Measurements from ENCODE around the gene ENKD1. TPM values are rescaled to one million over a fixed set of nuclear protein-coding genes. Genes with fewer than 3 reads are reported as not detected.

The ENKD1 gene
- total RNA-seq, 1 experiment from 2014 or later: 11.9 TPM

DNA sequence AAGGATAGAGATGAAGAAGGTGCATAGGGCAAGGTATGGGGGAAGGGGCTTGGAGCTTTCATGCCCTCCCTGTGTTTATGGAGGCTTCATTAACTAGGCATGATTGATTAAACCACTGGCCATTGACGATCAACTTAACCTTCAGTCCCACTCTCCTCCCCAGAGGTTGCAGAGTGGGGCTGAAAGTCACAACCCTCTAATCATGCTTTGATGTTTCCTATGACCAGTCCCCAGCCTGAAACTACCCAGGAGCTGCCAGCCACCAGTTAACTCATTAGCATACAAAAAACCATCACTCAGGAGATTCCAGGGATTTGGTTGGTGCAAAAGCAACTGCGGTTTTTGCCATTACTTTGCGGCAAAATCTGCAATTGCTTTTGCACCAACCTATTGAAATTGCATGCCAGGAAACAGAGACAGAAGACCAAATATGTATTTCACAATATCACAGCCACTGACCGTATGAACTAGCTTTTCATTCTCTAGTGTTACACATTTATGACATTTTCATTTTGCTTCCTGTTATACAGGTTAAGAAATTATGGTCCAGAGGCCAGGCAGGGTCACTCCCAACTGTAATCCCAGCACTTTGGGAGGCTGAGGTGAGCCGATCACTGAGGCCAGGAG, 47.2 kb upstream of the ENKD1 start (continued):
- TF ChIP-seq, protein P1, sequence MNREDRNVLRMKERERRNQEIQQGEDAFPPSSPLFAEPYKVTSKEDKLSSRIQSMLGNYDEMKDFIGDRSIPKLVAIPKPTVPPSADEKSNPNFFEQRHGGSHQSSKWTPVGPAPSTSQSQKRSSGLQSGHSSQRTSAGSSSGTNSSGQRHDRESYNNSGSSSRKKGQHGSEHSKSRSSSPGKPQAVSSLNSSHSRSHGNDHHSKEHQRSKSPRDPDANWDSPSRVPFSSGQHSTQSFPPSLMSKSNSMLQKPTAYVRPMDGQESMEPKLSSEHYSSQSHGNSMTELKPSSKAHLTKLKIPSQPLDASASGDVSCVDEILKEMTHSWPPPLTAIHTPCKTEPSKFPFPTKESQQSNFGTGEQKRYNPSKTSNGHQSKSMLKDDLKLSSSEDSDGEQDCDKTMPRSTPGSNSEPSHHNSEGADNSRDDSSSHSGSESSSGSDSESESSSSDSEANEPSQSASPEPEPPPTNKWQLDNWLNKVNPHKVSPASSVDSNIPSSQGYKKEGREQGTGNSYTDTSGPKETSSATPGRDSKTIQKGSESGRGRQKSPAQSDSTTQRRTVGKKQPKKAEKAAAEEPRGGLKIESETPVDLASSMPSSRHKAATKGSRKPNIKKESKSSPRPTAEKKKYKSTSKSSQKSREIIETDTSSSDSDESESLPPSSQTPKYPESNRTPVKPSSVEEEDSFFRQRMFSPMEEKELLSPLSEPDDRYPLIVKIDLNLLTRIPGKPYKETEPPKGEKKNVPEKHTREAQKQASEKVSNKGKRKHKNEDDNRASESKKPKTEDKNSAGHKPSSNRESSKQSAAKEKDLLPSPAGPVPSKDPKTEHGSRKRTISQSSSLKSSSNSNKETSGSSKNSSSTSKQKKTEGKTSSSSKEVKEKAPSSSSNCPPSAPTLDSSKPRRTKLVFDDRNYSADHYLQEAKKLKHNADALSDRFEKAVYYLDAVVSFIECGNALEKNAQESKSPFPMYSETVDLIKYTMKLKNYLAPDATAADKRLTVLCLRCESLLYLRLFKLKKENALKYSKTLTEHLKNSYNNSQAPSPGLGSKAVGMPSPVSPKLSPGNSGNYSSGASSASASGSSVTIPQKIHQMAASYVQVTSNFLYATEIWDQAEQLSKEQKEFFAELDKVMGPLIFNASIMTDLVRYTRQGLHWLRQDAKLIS (CRISPR knock-in tag; IDR thresholded peaks at IDR 0.05; ENCODE audit: borderline replicate concordance): no peak
- TF ChIP-seq, protein P2, sequence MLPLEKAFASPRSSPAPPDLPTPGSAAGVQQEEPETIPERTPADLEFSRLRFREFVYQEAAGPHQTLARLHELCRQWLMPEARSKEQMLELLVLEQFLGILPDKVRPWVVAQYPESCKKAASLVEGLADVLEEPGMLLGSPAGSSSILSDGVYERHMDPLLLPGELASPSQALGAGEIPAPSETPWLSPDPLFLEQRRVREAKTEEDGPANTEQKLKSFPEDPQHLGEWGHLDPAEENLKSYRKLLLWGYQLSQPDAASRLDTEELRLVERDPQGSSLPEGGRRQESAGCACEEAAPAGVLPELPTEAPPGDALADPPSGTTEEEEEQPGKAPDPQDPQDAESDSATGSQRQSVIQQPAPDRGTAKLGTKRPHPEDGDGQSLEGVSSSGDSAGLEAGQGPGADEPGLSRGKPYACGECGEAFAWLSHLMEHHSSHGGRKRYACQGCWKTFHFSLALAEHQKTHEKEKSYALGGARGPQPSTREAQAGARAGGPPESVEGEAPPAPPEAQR (CRISPR knock-in tag; IDR thresholded peaks at IDR 0.05): no peak

DNA sequence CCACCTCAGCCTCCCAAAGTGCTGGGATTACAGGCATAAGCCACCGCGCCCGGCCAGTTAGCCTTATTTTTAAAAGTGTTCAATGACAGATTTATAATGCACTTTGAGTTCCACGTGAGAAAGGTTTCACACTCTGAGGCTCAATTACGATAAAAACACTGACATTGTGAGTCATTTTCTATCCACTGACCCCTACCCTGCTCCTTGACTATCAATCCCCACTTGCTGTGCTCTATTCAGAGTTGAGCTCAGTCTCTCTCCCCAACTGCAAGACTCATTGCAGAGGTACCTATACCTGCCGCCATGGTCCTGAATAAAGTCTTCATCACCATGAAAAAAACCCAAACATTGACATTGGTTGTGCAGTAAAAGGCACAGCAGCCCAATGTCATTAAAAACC, 44.1 kb upstream of the ENKD1 start:
- H3K9me3 Mint-ChIP-seq: no peaks in the 10 kb centered on the region
- ATAC-seq: no peak
- peaks cover 31% of the 10 kb centered on the region for H3K4me1 Mint-ChIP-seq
- no peak overlapping the region for H3K4me3 Mint-ChIP-seq
- no peaks in the 10 kb centered on the region for H3K27me3 Mint-ChIP-seq (ENCODE audit: low read depth)
- ChIA-PET CTCF (interaction anchor here (2.3 kb wide), 1 partner anchor 106 kb away, joined by 8 read pairs; no protein-coding TSS in a partner anchor), POLR2A (no interaction called here)
- peak overlapping the region; percentile 55 for H3K27ac Mint-ChIP-seq
- peaks cover 5% of the 10 kb centered on the region; the same call in 1 of the 2 replicates for H3K36me3 Mint-ChIP-seq
- DNase-seq (ENCODE audit: low spot score): no peak
- TF ChIP-seq, protein P1 (CRISPR knock-in tag; IDR thresholded peaks at IDR 0.05; ENCODE audit: borderline replicate concordance): no peak
- no peak for TF ChIP-seq MXD4 (CRISPR knock-in tag; IDR thresholded peaks at IDR 0.05; ENCODE audit: borderline replicate concordance)
- TF ChIP-seq, protein P3, sequence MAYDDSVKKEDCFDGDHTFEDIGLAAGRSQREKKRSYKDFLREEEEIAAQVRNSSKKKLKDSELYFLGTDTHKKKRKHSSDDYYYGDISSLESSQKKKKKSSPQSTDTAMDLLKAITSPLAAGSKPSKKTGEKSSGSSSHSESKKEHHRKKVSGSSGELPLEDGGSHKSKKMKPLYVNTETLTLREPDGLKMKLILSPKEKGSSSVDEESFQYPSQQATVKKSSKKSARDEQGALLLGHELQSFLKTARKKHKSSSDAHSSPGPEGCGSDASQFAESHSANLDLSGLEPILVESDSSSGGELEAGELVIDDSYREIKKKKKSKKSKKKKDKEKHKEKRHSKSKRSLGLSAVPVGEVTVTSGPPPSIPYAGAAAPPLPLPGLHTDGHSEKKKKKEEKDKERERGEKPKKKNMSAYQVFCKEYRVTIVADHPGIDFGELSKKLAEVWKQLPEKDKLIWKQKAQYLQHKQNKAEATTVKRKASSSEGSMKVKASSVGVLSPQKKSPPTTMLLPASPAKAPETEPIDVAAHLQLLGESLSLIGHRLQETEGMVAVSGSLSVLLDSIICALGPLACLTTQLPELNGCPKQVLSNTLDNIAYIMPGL (CRISPR knock-in tag; IDR thresholded peaks at IDR 0.05): no peak
- TF ChIP-seq, protein P4, sequence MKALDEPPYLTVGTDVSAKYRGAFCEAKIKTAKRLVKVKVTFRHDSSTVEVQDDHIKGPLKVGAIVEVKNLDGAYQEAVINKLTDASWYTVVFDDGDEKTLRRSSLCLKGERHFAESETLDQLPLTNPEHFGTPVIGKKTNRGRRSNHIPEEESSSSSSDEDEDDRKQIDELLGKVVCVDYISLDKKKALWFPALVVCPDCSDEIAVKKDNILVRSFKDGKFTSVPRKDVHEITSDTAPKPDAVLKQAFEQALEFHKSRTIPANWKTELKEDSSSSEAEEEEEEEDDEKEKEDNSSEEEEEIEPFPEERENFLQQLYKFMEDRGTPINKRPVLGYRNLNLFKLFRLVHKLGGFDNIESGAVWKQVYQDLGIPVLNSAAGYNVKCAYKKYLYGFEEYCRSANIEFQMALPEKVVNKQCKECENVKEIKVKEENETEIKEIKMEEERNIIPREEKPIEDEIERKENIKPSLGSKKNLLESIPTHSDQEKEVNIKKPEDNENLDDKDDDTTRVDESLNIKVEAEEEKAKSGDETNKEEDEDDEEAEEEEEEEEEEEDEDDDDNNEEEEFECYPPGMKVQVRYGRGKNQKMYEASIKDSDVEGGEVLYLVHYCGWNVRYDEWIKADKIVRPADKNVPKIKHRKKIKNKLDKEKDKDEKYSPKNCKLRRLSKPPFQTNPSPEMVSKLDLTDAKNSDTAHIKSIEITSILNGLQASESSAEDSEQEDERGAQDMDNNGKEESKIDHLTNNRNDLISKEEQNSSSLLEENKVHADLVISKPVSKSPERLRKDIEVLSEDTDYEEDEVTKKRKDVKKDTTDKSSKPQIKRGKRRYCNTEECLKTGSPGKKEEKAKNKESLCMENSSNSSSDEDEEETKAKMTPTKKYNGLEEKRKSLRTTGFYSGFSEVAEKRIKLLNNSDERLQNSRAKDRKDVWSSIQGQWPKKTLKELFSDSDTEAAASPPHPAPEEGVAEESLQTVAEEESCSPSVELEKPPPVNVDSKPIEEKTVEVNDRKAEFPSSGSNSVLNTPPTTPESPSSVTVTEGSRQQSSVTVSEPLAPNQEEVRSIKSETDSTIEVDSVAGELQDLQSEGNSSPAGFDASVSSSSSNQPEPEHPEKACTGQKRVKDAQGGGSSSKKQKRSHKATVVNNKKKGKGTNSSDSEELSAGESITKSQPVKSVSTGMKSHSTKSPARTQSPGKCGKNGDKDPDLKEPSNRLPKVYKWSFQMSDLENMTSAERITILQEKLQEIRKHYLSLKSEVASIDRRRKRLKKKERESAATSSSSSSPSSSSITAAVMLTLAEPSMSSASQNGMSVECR (CRISPR knock-in tag; IDR thresholded peaks at IDR 0.05; ENCODE audit: borderline replicate concordance): no peak
- TF ChIP-seq, protein P5, sequence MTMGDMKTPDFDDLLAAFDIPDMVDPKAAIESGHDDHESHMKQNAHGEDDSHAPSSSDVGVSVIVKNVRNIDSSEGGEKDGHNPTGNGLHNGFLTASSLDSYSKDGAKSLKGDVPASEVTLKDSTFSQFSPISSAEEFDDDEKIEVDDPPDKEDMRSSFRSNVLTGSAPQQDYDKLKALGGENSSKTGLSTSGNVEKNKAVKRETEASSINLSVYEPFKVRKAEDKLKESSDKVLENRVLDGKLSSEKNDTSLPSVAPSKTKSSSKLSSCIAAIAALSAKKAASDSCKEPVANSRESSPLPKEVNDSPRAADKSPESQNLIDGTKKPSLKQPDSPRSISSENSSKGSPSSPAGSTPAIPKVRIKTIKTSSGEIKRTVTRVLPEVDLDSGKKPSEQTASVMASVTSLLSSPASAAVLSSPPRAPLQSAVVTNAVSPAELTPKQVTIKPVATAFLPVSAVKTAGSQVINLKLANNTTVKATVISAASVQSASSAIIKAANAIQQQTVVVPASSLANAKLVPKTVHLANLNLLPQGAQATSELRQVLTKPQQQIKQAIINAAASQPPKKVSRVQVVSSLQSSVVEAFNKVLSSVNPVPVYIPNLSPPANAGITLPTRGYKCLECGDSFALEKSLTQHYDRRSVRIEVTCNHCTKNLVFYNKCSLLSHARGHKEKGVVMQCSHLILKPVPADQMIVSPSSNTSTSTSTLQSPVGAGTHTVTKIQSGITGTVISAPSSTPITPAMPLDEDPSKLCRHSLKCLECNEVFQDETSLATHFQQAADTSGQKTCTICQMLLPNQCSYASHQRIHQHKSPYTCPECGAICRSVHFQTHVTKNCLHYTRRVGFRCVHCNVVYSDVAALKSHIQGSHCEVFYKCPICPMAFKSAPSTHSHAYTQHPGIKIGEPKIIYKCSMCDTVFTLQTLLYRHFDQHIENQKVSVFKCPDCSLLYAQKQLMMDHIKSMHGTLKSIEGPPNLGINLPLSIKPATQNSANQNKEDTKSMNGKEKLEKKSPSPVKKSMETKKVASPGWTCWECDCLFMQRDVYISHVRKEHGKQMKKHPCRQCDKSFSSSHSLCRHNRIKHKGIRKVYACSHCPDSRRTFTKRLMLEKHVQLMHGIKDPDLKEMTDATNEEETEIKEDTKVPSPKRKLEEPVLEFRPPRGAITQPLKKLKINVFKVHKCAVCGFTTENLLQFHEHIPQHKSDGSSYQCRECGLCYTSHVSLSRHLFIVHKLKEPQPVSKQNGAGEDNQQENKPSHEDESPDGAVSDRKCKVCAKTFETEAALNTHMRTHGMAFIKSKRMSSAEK (CRISPR knock-in tag; IDR thresholded peaks at IDR 0.05; ENCODE audit: borderline replicate concordance): no peak
- TF ChIP-seq, protein P6, sequence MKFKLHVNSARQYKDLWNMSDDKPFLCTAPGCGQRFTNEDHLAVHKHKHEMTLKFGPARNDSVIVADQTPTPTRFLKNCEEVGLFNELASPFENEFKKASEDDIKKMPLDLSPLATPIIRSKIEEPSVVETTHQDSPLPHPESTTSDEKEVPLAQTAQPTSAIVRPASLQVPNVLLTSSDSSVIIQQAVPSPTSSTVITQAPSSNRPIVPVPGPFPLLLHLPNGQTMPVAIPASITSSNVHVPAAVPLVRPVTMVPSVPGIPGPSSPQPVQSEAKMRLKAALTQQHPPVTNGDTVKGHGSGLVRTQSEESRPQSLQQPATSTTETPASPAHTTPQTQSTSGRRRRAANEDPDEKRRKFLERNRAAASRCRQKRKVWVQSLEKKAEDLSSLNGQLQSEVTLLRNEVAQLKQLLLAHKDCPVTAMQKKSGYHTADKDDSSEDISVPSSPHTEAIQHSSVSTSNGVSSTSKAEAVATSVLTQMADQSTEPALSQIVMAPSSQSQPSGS (CRISPR knock-in tag; IDR thresholded peaks at IDR 0.05; ENCODE audit: borderline replicate concordance, low read depth): no peak
- TF ChIP-seq ZNF138 (CRISPR knock-in tag; conservative IDR thresholded peaks at IDR 0.05): no peak
- TF ChIP-seq, protein P7, sequence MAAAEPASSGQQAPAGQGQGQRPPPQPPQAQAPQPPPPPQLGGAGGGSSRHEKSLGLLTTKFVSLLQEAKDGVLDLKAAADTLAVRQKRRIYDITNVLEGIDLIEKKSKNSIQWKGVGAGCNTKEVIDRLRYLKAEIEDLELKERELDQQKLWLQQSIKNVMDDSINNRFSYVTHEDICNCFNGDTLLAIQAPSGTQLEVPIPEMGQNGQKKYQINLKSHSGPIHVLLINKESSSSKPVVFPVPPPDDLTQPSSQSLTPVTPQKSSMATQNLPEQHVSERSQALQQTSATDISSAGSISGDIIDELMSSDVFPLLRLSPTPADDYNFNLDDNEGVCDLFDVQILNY (CRISPR knock-in tag; IDR thresholded peaks at IDR 0.05): no peak
- TF ChIP-seq SP1 (CRISPR knock-in tag; conservative IDR thresholded peaks at IDR 0.05): no peak

All from WTC11 (cell line).